HEK293 (cell line): ENCODE data around the gene THAP3.

Experiments
- CTCF ChIA-PET: fragments of 350-600 bp; formaldehyde crosslinking; extraction: SDS; loops from one replicate; lab custom pipeline; 2021; ENCODE audit warnings: antibody characterized with exemption; lab: Yijun Ruan, JAX
- POLR2A ChIA-PET: fragments of 300-600 bp; formaldehyde crosslinking; extraction: SDS; loops from one replicate; lab custom pipeline; 2020; ENCODE audit warnings: antibody characterized with exemption, inconsistent platforms; lab: Yijun Ruan, JAX
- H3K27ac ChIP-seq: fragments of 200-500 bp; sonication (Bioruptor generic); 2 replicates; pipeline ENCODE4 v1.5.1; 2014; ENCODE audit warnings: low read depth, low read length, control low read depth, inconsistent platforms; ENCODE audit errors: extremely low read depth
- H3K36me3 ChIP-seq, 2 experiments: fragments of 200-500 bp in 1 of 2; sonication (Bioruptor generic) in 1 of 2; 1 replicate in 1 of 2; 2 replicates in 1 of 2; pipeline ENCODE4 v1.5.1; 2014 to 2017; ENCODE audit warnings: inconsistent platforms in 2 of 2, low read length in 2 of 2; ENCODE audit not compliant: control insufficient read depth in 2 of 2, insufficient read depth in 1 of 2
- H3K4me1 ChIP-seq: fragments of 200-500 bp; sonication (Bioruptor generic); 2 replicates; pipeline ENCODE4 v1.5.1; 2014; ENCODE audit warnings: mild to moderate bottlenecking, low read length, inconsistent platforms; ENCODE audit not compliant: control insufficient read depth, insufficient read depth
- H3K4me3 ChIP-seq: 2 replicates; pipeline ENCODE4 v1.5.1; 2011; ENCODE audit warnings: low read depth, mild to moderate bottlenecking, control low read depth, low read length, moderate library complexity
- H3K9me3 ChIP-seq: fragments of 200-500 bp; sonication (Bioruptor generic); 2 replicates; pipeline ENCODE4 v1.5.1; 2014; ENCODE audit warnings: low read depth, low read length, inconsistent platforms; ENCODE audit not compliant: control insufficient read depth, insufficient read depth
- SCRT2 ChIP-seq: fragments of 450-650 bp; formaldehyde crosslinking; IDR thresholded peaks from 2 replicates; pipeline ENCODE4 v1.5.1; 2016; ENCODE audit warnings: missing biosample characterization, missing genetic modification characterization
- ZFHX2 ChIP-seq: fragments of 450-650 bp; formaldehyde crosslinking; conservative IDR thresholded peaks from 2 replicates; pipeline ENCODE4 v1.5.1; 2016; ENCODE audit warnings: missing biosample characterization, missing genetic modification characterization
- ZFP37 ChIP-seq: fragments of 450-650 bp; formaldehyde crosslinking; IDR thresholded peaks from 2 replicates; pipeline ENCODE4 v1.5.1; 2016; ENCODE audit warnings: missing biosample characterization, missing genetic modification characterization
- ZNF48 ChIP-seq: fragments of 450-650 bp; formaldehyde crosslinking; IDR thresholded peaks from 2 replicates; pipeline ENCODE4 v1.5.1; 2016; ENCODE audit warnings: missing biosample characterization, missing genetic modification characterization
- ZNF529 ChIP-seq: fragments of 450-650 bp; formaldehyde crosslinking; IDR thresholded peaks from 2 replicates; pipeline ENCODE4 v1.5.1; 2017; ENCODE audit warnings: missing genetic modification characterization, missing biosample characterization; ENCODE audit not compliant: insufficient replicate concordance
- ZNF530 ChIP-seq: fragments of 450-650 bp; formaldehyde crosslinking; IDR thresholded peaks from 2 replicates; pipeline ENCODE4 v1.5.1; 2016; ENCODE audit warnings: low read depth, missing biosample characterization, missing genetic modification characterization
- ZNF654 ChIP-seq: fragments of 450-650 bp; formaldehyde crosslinking; IDR thresholded peaks from 2 replicates; pipeline ENCODE4 v1.5.1; 2016; ENCODE audit warnings: low read depth, missing biosample characterization, missing genetic modification characterization
- ZNF777 ChIP-seq: fragments of 450-650 bp; formaldehyde crosslinking; IDR thresholded peaks from 2 replicates; pipeline ENCODE4 v1.5.1; 2017; ENCODE audit warnings: missing biosample characterization, missing genetic modification characterization, borderline replicate concordance
- TF ChIP-seq, protein P1 (sequence below): fragments of 450-650 bp; IDR thresholded peaks from 2 replicates; pipeline ENCODE4 v1.5.1; 2018; ENCODE audit warnings: missing biosample characterization, mild to moderate bottlenecking, missing genetic modification characterization
- TF ChIP-seq, protein P2 (sequence below): fragments of 450-650 bp; formaldehyde crosslinking; IDR thresholded peaks from 2 replicates; pipeline ENCODE4 v1.5.1; 2017; ENCODE audit warnings: missing biosample characterization, missing genetic modification characterization
- TF ChIP-seq, protein P3 (sequence below): fragments of 450-650 bp; formaldehyde crosslinking; IDR thresholded peaks from 2 replicates; pipeline ENCODE4 v1.5.1; 2016; ENCODE audit warnings: missing biosample characterization, missing genetic modification characterization, borderline replicate concordance
- TF ChIP-seq, protein P4 (sequence below): fragments of 450-650 bp; formaldehyde crosslinking; IDR thresholded peaks from 2 replicates; pipeline ENCODE4 v1.5.1; 2017; ENCODE audit warnings: missing biosample characterization, mild to moderate bottlenecking, missing genetic modification characterization, moderate library complexity

Gene THAP3

DNA sequence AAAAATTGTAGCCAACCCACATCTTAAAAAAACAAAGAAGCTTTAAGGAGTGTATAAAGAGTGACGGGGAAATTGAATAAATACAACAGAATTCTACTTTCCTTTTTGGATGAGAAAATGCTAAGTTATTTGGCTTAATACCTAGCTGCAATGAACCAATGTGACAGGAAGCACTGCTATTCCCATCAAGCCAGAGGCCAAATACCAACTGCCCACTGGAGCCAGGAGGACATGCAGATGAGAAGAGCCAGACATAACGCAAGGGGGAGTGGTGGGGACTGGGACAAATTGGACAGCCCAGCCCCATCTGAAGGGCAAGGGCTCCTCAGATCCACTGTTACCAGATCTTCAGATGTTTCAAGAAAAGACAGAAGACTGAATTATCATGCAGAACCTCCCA, 51.3 kb downstream of the THAP3 start:
- no peak overlapping the region for H3K27ac ChIP-seq
- peaks cover 39 to 78% of the 10 kb centered on the region in 2 experiments for H3K36me3 ChIP-seq
- TF ChIP-seq ZNF777 (tag by site-specific recombination) (no peak), ZNF529 (tag by site-specific recombination) (no peak), ZNF48 (no peak), ZNF530 (tag by site-specific recombination) (no peak), ZNF654 (tag by site-specific recombination) (no peak), ZFHX2 (tag by site-specific recombination) (no peak), ZFP37 (tag by site-specific recombination) (no peak), SCRT2 (no peak)
- TF ChIP-seq, protein P1, sequence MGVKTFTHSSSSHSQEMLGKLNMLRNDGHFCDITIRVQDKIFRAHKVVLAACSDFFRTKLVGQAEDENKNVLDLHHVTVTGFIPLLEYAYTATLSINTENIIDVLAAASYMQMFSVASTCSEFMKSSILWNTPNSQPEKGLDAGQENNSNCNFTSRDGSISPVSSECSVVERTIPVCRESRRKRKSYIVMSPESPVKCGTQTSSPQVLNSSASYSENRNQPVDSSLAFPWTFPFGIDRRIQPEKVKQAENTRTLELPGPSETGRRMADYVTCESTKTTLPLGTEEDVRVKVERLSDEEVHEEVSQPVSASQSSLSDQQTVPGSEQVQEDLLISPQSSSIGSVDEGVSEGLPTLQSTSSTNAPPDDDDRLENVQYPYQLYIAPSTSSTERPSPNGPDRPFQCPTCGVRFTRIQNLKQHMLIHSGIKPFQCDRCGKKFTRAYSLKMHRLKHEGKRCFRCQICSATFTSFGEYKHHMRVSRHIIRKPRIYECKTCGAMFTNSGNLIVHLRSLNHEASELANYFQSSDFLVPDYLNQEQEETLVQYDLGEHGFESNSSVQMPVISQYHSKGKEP (tag by site-specific recombination) = no peak
- TF ChIP-seq, protein P2, sequence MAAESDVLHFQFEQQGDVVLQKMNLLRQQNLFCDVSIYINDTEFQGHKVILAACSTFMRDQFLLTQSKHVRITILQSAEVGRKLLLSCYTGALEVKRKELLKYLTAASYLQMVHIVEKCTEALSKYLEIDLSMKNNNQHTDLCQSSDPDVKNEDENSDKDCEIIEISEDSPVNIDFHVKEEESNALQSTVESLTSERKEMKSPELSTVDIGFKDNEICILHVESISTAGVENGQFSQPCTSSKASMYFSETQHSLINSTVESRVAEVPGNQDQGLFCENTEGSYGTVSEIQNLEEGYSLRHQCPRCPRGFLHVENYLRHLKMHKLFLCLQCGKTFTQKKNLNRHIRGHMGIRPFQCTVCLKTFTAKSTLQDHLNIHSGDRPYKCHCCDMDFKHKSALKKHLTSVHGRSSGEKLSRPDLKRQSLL (tag by site-specific recombination) = no peak
- TF ChIP-seq, protein P3, sequence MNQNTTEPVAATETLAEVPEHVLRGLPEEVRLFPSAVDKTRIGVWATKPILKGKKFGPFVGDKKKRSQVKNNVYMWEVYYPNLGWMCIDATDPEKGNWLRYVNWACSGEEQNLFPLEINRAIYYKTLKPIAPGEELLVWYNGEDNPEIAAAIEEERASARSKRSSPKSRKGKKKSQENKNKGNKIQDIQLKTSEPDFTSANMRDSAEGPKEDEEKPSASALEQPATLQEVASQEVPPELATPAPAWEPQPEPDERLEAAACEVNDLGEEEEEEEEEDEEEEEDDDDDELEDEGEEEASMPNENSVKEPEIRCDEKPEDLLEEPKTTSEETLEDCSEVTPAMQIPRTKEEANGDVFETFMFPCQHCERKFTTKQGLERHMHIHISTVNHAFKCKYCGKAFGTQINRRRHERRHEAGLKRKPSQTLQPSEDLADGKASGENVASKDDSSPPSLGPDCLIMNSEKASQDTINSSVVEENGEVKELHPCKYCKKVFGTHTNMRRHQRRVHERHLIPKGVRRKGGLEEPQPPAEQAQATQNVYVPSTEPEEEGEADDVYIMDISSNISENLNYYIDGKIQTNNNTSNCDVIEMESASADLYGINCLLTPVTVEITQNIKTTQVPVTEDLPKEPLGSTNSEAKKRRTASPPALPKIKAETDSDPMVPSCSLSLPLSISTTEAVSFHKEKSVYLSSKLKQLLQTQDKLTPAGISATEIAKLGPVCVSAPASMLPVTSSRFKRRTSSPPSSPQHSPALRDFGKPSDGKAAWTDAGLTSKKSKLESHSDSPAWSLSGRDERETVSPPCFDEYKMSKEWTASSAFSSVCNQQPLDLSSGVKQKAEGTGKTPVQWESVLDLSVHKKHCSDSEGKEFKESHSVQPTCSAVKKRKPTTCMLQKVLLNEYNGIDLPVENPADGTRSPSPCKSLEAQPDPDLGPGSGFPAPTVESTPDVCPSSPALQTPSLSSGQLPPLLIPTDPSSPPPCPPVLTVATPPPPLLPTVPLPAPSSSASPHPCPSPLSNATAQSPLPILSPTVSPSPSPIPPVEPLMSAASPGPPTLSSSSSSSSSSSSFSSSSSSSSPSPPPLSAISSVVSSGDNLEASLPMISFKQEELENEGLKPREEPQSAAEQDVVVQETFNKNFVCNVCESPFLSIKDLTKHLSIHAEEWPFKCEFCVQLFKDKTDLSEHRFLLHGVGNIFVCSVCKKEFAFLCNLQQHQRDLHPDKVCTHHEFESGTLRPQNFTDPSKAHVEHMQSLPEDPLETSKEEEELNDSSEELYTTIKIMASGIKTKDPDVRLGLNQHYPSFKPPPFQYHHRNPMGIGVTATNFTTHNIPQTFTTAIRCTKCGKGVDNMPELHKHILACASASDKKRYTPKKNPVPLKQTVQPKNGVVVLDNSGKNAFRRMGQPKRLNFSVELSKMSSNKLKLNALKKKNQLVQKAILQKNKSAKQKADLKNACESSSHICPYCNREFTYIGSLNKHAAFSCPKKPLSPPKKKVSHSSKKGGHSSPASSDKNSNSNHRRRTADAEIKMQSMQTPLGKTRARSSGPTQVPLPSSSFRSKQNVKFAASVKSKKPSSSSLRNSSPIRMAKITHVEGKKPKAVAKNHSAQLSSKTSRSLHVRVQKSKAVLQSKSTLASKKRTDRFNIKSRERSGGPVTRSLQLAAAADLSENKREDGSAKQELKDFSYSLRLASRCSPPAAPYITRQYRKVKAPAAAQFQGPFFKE (tag by site-specific recombination) = no peak
- TF ChIP-seq, protein P4, sequence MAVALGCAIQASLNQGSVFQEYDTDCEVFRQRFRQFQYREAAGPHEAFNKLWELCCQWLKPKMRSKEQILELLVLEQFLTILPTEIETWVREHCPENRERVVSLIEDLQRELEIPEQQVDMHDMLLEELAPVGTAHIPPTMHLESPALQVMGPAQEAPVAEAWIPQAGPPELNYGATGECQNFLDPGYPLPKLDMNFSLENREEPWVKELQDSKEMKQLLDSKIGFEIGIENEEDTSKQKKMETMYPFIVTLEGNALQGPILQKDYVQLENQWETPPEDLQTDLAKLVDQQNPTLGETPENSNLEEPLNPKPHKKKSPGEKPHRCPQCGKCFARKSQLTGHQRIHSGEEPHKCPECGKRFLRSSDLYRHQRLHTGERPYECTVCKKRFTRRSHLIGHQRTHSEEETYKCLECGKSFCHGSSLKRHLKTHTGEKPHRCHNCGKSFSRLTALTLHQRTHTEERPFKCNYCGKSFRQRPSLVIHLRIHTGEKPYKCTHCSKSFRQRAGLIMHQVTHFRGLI = no peak
- H3K4me1 ChIP-seq = no peaks in the 10 kb centered on the region
- H3K9me3 ChIP-seq = no peaks in the 10 kb centered on the region
- no peak overlapping the region for H3K4me3 ChIP-seq
- POLR2A ChIA-PET = no interaction called here
- CTCF ChIA-PET = interaction anchor here (0.7 to 1.0 kb wide), 2 partner anchors 384 to 395 kb away, joined by 3 to 4 read pairs; no protein-coding TSS in a partner anchor
